ENCODE data around the gene HDAC4.

GRCh38 chr2:239102266-239102665 is 298.6 kb downstream of the HDAC4 start:
- TF ChIP-seq, protein P1, sequence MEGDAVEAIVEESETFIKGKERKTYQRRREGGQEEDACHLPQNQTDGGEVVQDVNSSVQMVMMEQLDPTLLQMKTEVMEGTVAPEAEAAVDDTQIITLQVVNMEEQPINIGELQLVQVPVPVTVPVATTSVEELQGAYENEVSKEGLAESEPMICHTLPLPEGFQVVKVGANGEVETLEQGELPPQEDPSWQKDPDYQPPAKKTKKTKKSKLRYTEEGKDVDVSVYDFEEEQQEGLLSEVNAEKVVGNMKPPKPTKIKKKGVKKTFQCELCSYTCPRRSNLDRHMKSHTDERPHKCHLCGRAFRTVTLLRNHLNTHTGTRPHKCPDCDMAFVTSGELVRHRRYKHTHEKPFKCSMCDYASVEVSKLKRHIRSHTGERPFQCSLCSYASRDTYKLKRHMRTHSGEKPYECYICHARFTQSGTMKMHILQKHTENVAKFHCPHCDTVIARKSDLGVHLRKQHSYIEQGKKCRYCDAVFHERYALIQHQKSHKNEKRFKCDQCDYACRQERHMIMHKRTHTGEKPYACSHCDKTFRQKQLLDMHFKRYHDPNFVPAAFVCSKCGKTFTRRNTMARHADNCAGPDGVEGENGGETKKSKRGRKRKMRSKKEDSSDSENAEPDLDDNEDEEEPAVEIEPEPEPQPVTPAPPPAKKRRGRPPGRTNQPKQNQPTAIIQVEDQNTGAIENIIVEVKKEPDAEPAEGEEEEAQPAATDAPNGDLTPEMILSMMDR (IDR thresholded peaks at IDR 0.05 in 2 of 3, conservative IDR thresholded peaks at IDR 0.05 in 1 of 3; ENCODE audit: borderline replicate concordance in 1 of 3, insufficient read depth in 1 of 3, low read depth in 2 of 3, low read length in 2 of 3), result no peak
- TF ChIP-seq RAD21 (IDR thresholded peaks at IDR 0.05; ENCODE audit: low read depth), result no peak
- TF ChIP-seq ATF3 (IDR thresholded peaks at IDR 0.05), result no peak
- no peak for TF ChIP-seq ZNF274 (IDR thresholded peaks at IDR 0.05; ENCODE audit: low read depth, low read length)
- no peak for TF ChIP-seq POLR2A (IDR thresholded peaks at IDR 0.05; ENCODE audit: borderline replicate concordance, extremely low read depth, insufficient read depth, insufficient read length)
- no peak for TF ChIP-seq REST (IDR thresholded peaks at IDR 0.05; ENCODE audit: low read depth)
- no peak for TF ChIP-seq EGR1 (IDR thresholded peaks at IDR 0.05; ENCODE audit: low read depth)
- no peak for TF ChIP-seq POLR2AphosphoS5 (IDR thresholded peaks at IDR 0.05; ENCODE audit: low read depth, low read length)
- TF ChIP-seq SIN3A (IDR thresholded peaks at IDR 0.05; ENCODE audit: low read depth), result no peak
- TF ChIP-seq EZH2 (IDR thresholded peaks at IDR 0.05), result no peak
